Measurements from ENCODE around the gene C22orf39.
"Not testable (repeated sequence)": the region's sequence is repeated elsewhere in the genome, so short reads cannot be mapped to it uniquely, and the experiment has no call there.

C22orf39 gene

GRCh38 chr22:19450363-19451175 is 3.1 kb upstream of the C22orf39 start:
- DNase-seq: no peak

- DNase-seq: no peak
Measured at GRCh38 chr22:19449422-19449767, 1.9 kb upstream of the C22orf39 start.

- no peak for DNase-seq
Measured at GRCh38 chr22:19448739-19449421, 1.4 kb upstream of the C22orf39 start.

GRCh38 chr22:19448076-19448607 is 631 bp upstream of the C22orf39 start:
- DNase-seq: no peak

GRCh38 chr22:19446603-19447329 is 745 bp downstream of the C22orf39 start:
- DNase-seq: no peak

- DNase-seq: not testable (repeated sequence)
Measured at GRCh38 chr22:19445279-19445982, 2.1 kb downstream of the C22orf39 start.

GRCh38 chr22:19443544-19444211 is 3.8 kb downstream of the C22orf39 start:
- no peak for DNase-seq

GRCh38 chr22:19442166-19442565 is 5.3 kb downstream of the C22orf39 start:
- DNase-seq: no peak

GRCh38 chr22:19440411-19441195 is 6.9 kb downstream of the C22orf39 start:
- no peak for DNase-seq

GRCh38 chr22:19438298-19438697 is 9.2 kb downstream of the C22orf39 start:
- DNase-seq: no peak

GRCh38 chr22:19436444-19437161 is 10.9 kb downstream of the C22orf39 start:
- not testable (repeated sequence) for DNase-seq

GRCh38 chr22:19434829-19435580 is 12.5 kb downstream of the C22orf39 start:
- DNase-seq: no peak

- no peak for DNase-seq
Measured at GRCh38 chr22:19434401-19434800, 13.1 kb downstream of the C22orf39 start.

- DNase-seq: peak; percentile 68
Measured at GRCh38 chr22:19432133-19432851, 15.2 kb downstream of the C22orf39 start, which contains the start of gene MRPL40. TSS of gene MRPL40 (plus strand) at chr22:19432545. CDS start at chr22:19432555, 10 bp downstream.

- peak; percentile 68 for DNase-seq
Measured at GRCh38 chr22:19431649-19432132, 15.8 kb downstream of the C22orf39 start, which contains the start of gene HIRA. TSS of gene HIRA (minus strand) at chr22:19431733. CDS start at chr22:19431476, 257 bp downstream.

- no peak for DNase-seq
Measured at GRCh38 chr22:19430890-19431541, 16.5 kb downstream of the C22orf39 start.

- no peak for DNase-seq
Measured at GRCh38 chr22:19429950-19430889, 17.3 kb downstream of the C22orf39 start.
